ENCODE data around the gene SURF2.

SURF2 gene

DNA sequence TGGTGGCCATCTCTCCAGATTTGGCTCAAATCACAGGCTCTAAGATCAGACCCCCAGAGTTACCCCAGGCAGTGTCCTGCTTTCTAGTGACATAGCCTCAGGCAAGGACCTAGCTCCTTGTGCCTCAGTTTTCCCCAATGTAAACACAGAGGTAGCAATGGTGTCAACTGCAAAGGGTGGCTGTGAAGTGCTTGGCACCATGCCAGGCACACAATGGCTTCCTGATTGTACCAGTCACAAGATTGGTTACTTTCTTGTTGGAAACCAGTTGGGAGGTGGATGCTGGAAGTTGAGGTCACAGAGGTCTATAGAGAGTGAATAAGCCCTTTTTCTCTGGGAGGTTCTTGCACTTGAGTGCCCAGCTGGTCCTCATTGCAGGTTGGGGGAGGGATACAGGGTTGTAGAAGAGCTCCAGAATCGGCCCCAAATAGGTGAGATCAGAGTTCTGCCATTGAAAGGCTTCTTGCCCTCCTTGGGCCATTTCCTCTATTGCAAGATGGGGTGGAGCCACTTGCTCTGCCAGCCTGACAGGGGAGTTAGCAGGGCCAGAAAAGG is 22.1 kb downstream of the SURF2 start:
- DNase-seq (ENCODE audit: low read depth in 2 of 2), result no peak
- no peak for TF ChIP-seq CTCF (IDR thresholded peaks at IDR 0.05; ENCODE audit: low read depth, low read length)
- H3K4me3 ChIP-seq (replicated peaks in 1 of 2; ENCODE audit: low read depth in 2 of 2, low read length in 2 of 2), result no peak overlapping the region

DNA sequence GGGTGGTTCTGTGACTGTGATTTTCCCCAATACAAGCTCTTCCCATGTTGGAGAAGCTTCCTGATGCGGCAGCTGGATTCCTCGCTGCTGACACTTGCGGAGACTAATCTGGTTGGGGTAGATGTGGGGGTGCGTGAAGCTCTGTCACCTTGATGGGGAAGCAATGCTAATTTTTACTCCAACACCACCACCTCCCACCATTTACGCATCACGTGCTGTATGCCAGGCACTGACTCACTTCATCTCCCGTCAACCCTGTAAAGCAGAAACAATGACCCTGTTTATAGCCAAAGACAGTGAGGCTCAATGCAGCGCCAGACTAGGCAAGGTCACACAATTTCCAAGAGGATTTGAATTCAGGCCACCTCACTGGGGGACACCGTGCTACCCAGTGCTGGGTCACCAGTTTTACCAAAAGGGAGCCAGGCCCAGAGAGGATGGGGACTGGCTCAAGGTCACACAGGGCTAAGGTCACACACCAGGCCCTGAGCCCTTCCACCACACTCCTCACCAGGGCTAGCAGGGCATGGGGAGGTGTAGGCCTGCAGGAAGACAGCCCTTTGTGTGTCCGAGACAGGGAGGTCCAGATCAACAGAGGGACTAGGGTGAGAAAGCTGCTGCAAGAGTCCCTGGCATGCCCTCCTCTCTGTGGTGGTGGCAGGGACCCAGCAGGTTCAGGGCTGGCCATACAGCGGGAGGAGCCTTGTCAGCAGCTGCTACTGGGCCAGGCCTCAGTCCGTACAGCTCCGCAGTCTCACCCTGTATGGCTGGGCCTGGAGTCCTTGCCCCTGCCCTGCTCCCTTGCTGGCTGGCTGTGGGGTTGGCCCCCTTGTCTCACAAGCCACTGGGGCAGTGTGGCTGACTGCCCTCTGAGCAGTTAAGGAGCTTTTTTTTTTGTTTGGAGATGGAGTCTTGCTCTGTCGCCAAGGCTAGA is 23.1 kb downstream of the SURF2 start:
- TF ChIP-seq CTCF (IDR thresholded peaks at IDR 0.05; ENCODE audit: low read depth, low read length), result no peak
- H3K4me3 ChIP-seq (replicated peaks in 1 of 2; ENCODE audit: low read depth in 2 of 2, low read length in 2 of 2), result no peak overlapping the region
- no peak for DNase-seq (ENCODE audit: low read depth in 2 of 2)

GRCh38 chr9:133380734-133381133 is 24.4 kb downstream of the SURF2 start:
- TF ChIP-seq CTCF (IDR thresholded peaks at IDR 0.05; ENCODE audit: low read depth, low read length), result no peak
- no peak overlapping the region for H3K4me3 ChIP-seq (replicated peaks in 1 of 2; ENCODE audit: low read depth in 2 of 2, low read length in 2 of 2)

DNA sequence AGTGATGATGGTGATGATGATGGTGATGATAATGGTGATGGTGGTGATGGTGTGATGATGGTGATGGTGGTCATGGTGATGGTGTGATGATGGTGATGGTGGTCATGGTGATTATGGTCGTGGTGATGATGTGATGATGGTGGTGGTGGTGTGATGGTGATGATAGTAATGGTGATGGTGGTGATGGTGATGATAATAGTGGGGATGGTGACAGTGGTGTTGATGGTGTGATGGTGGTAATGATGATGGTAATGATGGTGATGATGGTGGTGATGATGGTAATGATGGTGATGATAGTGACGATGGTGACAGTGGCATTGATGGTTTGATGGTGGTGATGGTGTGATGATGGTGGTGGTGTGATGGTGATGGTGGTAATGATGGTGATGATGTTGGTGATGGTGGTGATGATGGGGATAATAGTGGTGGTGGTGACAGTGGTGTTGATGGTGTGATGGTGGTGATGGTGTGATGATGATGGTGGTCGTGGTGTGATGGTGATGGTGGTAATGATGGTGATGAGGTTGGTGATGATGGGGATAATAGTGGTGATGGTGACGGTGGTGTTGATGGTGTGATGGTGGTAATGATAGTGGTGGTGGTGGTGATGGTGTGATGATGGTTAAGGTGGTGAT is 26.3 kb downstream of the SURF2 start:
- no peak overlapping the region for H3K4me3 ChIP-seq (replicated peaks in 1 of 2; ENCODE audit: low read depth in 2 of 2, low read length in 2 of 2)
- DNase-seq (ENCODE audit: low read depth in 2 of 2), result no peak
- TF ChIP-seq CTCF (IDR thresholded peaks at IDR 0.05; ENCODE audit: low read depth, low read length), result no peak

More at GRCh38 chr9:133380734-133381133, 24.4 kb downstream of the SURF2 start:
- no peak for DNase-seq (ENCODE audit: low read depth in 2 of 2)

DNA sequence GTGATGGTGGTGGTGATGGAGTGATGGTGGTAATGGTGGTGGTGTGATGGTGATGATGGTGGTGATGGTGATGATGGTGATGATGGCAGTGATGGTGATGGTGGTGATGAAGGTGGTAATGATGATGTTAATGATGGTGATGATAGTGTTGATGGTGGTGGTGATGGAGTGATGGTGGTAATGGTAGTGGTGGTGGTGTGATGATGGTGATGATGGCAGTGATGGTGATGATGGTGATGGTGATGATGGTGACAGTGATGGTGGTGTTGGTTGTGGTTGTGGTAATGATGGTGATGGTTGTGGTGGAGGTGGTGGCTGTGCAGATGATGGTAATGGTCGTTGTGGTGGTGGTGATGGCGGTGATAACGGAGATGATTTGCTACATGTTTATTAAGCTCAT is 27.1 kb downstream of the SURF2 start:
- H3K4me3 ChIP-seq (replicated peaks in 1 of 2; ENCODE audit: low read depth in 2 of 2, low read length in 2 of 2), result no peak overlapping the region
- TF ChIP-seq CTCF (IDR thresholded peaks at IDR 0.05; ENCODE audit: low read depth, low read length), result no peak
- DNase-seq (ENCODE audit: low read depth in 2 of 2), result no peak

DNA sequence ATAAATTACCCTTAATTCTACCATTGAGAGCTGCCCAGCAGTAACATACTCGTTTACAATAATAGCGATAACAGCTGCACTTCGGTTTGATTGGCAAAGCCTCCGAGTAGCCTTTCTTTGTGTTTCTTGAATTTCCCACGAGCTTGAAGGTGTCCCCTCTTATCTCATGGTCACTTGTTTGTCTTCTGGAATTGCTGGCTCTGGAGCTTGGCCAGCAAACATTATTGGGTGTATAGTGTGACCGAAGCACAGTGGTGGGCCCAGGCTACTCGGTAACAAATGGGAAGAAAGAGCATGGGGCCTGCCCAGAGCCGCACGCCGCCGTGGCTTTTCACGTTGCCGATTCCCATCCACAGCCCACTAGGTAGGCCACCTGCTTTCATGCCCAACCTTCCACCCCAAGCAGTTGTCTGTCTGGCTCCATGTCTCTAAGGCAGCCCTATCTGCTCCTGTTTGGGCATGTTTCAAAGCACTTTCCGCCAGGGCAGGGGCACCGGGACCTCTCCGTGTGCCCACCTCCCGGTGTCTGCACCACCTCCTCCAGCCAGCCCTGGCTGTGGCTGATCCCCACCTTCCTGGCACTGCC is 28.5 kb downstream of the SURF2 start:
- no peak overlapping the region for H3K4me3 ChIP-seq (replicated peaks in 1 of 2; ENCODE audit: low read depth in 2 of 2, low read length in 2 of 2)
- DNase-seq (ENCODE audit: low read depth in 2 of 2), result no peak
- TF ChIP-seq CTCF (IDR thresholded peaks at IDR 0.05; ENCODE audit: low read depth, low read length), result no peak

Measured in cardiac fibroblast (primary cell).